Muscle layer of colon (tissue), 2 donors: Measurements from ENCODE around the gene DMD.

ENCODE experiments used
- H3K27ac ChIP-seq: one replicate; pipeline ENCODE4 v1.7.0; 2013; ENCODE audit warnings: low read depth, mild to moderate bottlenecking, low read length, moderate library complexity
- H3K27me3 ChIP-seq, 2 donors: one replicate each; pipeline ENCODE4 v1.7.0; 2013; ENCODE audit warnings: low read length in 2 of 2, mild to moderate bottlenecking in 2 of 2; ENCODE audit not compliant: insufficient read depth in 2 of 2, control insufficient read depth in 1 of 2
- H3K36me3 ChIP-seq: one replicate; pipeline ENCODE4 v1.7.0; 2013; ENCODE audit warnings: mild to moderate bottlenecking, low read length; ENCODE audit not compliant: insufficient read depth
- H3K4me1 ChIP-seq: one replicate; pipeline ENCODE4 v1.7.0; 2013; ENCODE audit warnings: mild to moderate bottlenecking, low read length; ENCODE audit not compliant: insufficient read depth
- H3K4me3 ChIP-seq, 2 donors: one replicate each; pipeline ENCODE4 v1.7.0; 2013; ENCODE audit warnings: low read length in 2 of 2, low read depth in 1 of 2, mild to moderate bottlenecking in 1 of 2, moderate library complexity in 1 of 2
- H3K9ac ChIP-seq: one replicate; pipeline ENCODE4 v1.7.0; 2013; ENCODE audit warnings: low read length
- H3K9me3 ChIP-seq: one replicate; pipeline ENCODE4 v1.7.0; 2013; ENCODE audit warnings: mild to moderate bottlenecking, low read length
- donor health status: abdominal sarcoma.
- donor health status: Adenocarcinoma of cecum.

Gene DMD

GRCh38 chrX:31551913-31552312, 1659.4 kb downstream of the DMD start:
- H3K27me3 ChIP-seq, result no peaks in the 10 kb centered on the region
- no peaks in the 10 kb centered on the region for H3K36me3 ChIP-seq
- no peak overlapping the region for H3K4me3 ChIP-seq
- H3K4me1 ChIP-seq, result no peaks in the 10 kb centered on the region
- no peak overlapping the region for H3K27ac ChIP-seq
- no peak overlapping the region for H3K9ac ChIP-seq
- H3K9me3 ChIP-seq, result no peaks in the 10 kb centered on the region

GRCh38 chrX:31550158-31550557, 1661.2 kb downstream of the DMD start:
- no peak overlapping the region for H3K9ac ChIP-seq

GRCh38 chrX:31547816-31548215, 1663.5 kb downstream of the DMD start:
- H3K4me1 ChIP-seq, result no peaks in the 10 kb centered on the region
- H3K4me3 ChIP-seq, result no peak overlapping the region
- H3K27ac ChIP-seq, result no peak overlapping the region
- H3K27me3 ChIP-seq, result no peaks in the 10 kb centered on the region
- no peak overlapping the region for H3K9ac ChIP-seq
- H3K36me3 ChIP-seq, result no peaks in the 10 kb centered on the region
- no peaks in the 10 kb centered on the region for H3K9me3 ChIP-seq

More at GRCh38 chrX:31550158-31550557, 1661.2 kb downstream of the DMD start:
- H3K4me1 ChIP-seq, result no peaks in the 10 kb centered on the region
- H3K9me3 ChIP-seq, result no peaks in the 10 kb centered on the region
- no peaks in the 10 kb centered on the region for H3K27me3 ChIP-seq
- no peaks in the 10 kb centered on the region for H3K36me3 ChIP-seq
- H3K27ac ChIP-seq, result no peak overlapping the region
- H3K4me3 ChIP-seq, result no peak overlapping the region

- Histone ChIP-seq H3K4me3 (no peak overlapping the region), H3K9ac (no peak overlapping the region), H3K27ac (no peak overlapping the region), H3K36me3 (no peaks in the 10 kb centered on the region), H3K4me1 (no peaks in the 10 kb centered on the region), H3K9me3 (no peaks in the 10 kb centered on the region), H3K27me3 (no peaks in the 10 kb centered on the region)
These were observed 1663.9 kb downstream of the DMD start for GRCh38 chrX:31547416-31547815.

GRCh38 chrX:31546126-31546525, 1665.2 kb downstream of the DMD start:
- Histone ChIP-seq H3K9ac (no peak overlapping the region), H3K36me3 (no peaks in the 10 kb centered on the region), H3K9me3 (no peaks in the 10 kb centered on the region), H3K27ac (no peak overlapping the region), H3K4me1 (no peaks in the 10 kb centered on the region), H3K4me3 (no peak overlapping the region), H3K27me3 (no peaks in the 10 kb centered on the region)

GRCh38 chrX:31545726-31546125, 1665.6 kb downstream of the DMD start:
- Histone ChIP-seq H3K27me3 (no peaks in the 10 kb centered on the region), H3K36me3 (no peaks in the 10 kb centered on the region), H3K27ac (no peak overlapping the region), H3K4me3 (no peak overlapping the region), H3K9ac (no peak overlapping the region), H3K4me1 (no peaks in the 10 kb centered on the region), H3K9me3 (no peaks in the 10 kb centered on the region)

- Histone ChIP-seq H3K9ac (no peak overlapping the region), H3K4me3 (no peak overlapping the region), H3K36me3 (no peaks in the 10 kb centered on the region), H3K4me1 (no peaks in the 10 kb centered on the region), H3K9me3 (no peaks in the 10 kb centered on the region), H3K27ac (no peak overlapping the region), H3K27me3 (no peaks in the 10 kb centered on the region)
These were observed 1666.2 kb downstream of the DMD start for GRCh38 chrX:31545191-31545590.

- Histone ChIP-seq H3K4me1 (no peaks in the 10 kb centered on the region), H3K4me3 (no peak overlapping the region), H3K9me3 (no peaks in the 10 kb centered on the region), H3K27me3 (no peaks in the 10 kb centered on the region), H3K27ac (no peak overlapping the region), H3K9ac (no peak overlapping the region), H3K36me3 (no peaks in the 10 kb centered on the region)
These were observed 1667.7 kb downstream of the DMD start for GRCh38 chrX:31543634-31544033.

- Histone ChIP-seq H3K4me1 (no peaks in the 10 kb centered on the region), H3K27me3 (no peaks in the 10 kb centered on the region), H3K9me3 (no peaks in the 10 kb centered on the region), H3K27ac (no peak overlapping the region), H3K4me3 (no peak overlapping the region), H3K9ac (no peak overlapping the region), H3K36me3 (no peaks in the 10 kb centered on the region)
These were observed 1668.8 kb downstream of the DMD start for GRCh38 chrX:31542566-31542965.

- H3K9me3 ChIP-seq, result no peaks in the 10 kb centered on the region
- no peaks in the 10 kb centered on the region for H3K27me3 ChIP-seq
- H3K9ac ChIP-seq, result no peak overlapping the region
- H3K36me3 ChIP-seq, result no peaks in the 10 kb centered on the region
- H3K27ac ChIP-seq, result no peak overlapping the region
- no peaks in the 10 kb centered on the region for H3K4me1 ChIP-seq
- no peak overlapping the region for H3K4me3 ChIP-seq
These were observed 1671.0 kb downstream of the DMD start for GRCh38 chrX:31540313-31540712.

- Histone ChIP-seq H3K27me3 (no peaks in the 10 kb centered on the region), H3K27ac (no peak overlapping the region), H3K4me1 (no peaks in the 10 kb centered on the region), H3K4me3 (no peak overlapping the region), H3K9ac (no peak overlapping the region), H3K9me3 (no peaks in the 10 kb centered on the region), H3K36me3 (no peaks in the 10 kb centered on the region)
These were observed 1683.8 kb downstream of the DMD start for GRCh38 chrX:31527455-31528126.

GRCh38 chrX:31523884-31524536, 1687.3 kb downstream of the DMD start:
- no peaks in the 10 kb centered on the region for H3K36me3 ChIP-seq
- no peak overlapping the region for H3K4me3 ChIP-seq
- H3K4me1 ChIP-seq, result no peaks in the 10 kb centered on the region
- no peaks in the 10 kb centered on the region for H3K27me3 ChIP-seq
- no peak overlapping the region for H3K9ac ChIP-seq
- H3K9me3 ChIP-seq, result no peaks in the 10 kb centered on the region
- no peak overlapping the region for H3K27ac ChIP-seq
